Measurements from ENCODE around the gene KIFAP3.
"Not testable (repeated sequence)": the region's sequence is repeated elsewhere in the genome, so short reads cannot be mapped to it uniquely, and the experiment has no call there.

The KIFAP3 gene

DNA sequence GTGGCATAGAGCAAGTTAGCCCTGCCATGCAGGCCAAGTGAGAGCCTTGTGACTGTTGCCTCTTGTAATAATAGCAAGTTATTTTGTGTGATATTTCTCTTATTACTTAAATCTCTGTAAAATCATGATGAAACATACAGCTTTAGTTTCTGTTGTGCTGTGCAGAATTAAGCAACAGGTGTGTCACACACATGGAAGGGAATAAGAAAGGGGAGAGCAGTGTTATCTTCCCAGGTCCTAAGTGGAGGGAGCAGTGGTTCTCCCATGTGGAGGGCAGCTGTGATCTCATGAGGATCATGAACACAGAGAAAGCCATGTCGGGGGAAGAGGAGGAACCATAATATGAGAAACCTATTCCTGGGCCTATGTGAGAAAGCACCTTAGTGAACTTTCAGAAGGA is 155.6 kb downstream of the KIFAP3 start:
- no peak for DNase-seq

DNA sequence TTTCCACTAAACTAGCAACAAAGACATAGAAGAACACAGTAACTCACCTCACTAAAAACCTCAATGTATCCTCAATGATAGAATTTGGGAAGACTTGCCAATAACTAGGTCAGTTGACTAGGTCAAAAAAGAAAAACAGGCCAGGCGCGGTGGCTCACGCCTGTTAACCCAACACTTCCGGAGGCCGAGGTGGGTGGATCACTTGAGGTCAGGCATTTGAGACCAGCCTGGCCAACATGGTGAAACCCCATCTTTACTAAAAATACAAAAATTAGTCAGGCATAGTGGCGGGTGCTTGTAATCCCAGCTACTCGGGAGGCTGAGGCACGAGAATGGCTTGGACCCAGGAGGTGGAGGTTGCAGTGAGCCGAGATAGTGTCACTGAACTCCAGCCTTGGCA is 156.3 kb downstream of the KIFAP3 start:
- not testable (repeated sequence) for DNase-seq

DNA sequence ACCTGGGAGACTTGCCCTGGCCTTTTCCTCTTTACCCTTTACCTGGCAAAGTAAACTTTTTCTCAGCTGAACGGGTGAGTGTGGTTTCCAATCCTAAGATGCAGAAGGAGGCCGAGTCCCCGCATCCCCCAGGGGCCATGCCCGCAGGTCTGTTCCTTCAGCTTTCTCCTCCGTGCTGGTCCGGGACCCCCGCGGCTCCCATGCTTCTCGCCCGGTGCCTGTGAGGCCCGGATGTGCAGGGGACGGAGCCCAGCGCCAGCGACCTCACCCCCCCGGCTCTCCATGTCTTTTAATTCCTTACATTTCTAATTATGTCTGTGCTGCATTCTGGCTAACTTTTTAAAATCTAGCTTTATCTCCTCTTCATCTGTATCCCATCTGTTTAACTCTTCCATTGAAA is 159.3 kb downstream of the KIFAP3 start:
- DNase-seq = no peak

DNA sequence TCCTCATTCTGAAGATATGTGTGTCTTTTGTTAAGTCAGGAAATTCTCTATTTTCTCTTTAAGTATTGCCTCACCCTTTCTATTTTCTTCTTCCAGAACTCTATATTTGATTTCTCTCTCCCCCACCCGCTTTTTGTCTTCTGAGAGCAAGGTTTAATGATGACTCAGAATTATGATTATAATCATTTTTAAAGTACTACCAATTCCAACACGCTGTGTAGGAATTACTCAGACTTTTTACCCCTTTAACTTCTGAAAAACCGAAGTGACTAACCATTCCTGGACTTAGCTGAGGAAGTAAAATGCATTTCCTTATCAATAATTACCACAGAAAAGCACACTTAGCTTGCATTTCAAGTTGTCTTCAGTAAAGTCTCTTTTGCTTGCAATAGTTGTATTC is 160.0 kb downstream of the KIFAP3 start:
- no peak for DNase-seq

DNA sequence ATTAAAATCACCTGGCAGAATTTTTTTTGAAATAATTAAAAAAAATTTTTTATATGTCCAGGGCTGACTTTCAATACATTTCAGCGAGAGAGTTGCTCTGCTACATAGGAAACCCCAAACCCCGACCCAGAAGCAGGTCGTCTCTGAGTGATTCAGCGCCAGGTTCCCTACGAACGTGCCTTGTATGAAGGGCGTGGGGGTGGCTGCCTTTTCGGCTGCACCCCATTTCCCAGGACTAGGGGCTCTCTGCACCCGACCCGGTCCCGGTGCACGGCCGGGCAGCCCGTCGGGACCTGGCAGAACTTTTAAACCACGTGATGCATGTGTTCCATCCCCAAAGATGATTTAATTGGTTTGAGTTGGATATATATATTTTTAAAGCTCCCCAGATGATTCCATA is 165.0 kb downstream of the KIFAP3 start:
- DNase-seq = no peak

DNA sequence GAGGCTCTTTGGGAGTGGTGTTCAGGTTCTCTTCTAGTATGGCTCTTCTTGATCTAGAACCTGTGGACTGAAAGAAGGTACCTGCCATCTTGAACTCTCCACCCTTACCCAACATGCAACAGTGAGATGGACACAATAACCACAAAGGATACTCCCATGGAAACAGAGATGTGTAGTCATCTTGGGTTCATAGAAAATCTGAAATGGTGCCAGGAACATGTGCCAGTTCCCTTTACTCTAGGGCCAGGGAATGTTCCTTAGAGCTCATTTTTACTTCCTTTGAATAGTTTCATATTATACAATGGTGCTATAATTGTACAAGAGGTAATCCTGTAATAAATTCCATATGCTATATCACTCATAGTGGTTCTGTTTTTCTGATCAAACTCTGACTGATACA is 167.6 kb downstream of the KIFAP3 start:
- no peak for DNase-seq

DNA sequence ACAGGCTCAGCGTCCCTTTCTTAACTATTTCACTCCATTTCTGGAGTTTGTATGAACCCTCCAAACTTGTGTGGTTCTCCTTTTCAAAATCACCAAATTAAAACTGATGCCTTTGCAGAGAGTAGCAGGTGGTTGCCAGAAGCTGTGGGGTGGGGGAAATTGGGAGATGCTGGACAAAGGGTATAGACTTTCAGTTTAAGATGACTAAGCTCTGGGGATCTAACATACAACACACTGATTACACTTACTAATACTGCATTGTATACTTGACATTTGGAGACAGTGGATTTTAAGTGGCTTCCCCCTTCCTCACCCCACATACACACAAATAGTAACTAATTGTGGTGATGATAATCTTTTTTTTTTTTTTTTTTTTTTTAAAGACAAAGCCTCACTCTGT is 169.7 kb downstream of the KIFAP3 start:
- DNase-seq = no peak

DNA sequence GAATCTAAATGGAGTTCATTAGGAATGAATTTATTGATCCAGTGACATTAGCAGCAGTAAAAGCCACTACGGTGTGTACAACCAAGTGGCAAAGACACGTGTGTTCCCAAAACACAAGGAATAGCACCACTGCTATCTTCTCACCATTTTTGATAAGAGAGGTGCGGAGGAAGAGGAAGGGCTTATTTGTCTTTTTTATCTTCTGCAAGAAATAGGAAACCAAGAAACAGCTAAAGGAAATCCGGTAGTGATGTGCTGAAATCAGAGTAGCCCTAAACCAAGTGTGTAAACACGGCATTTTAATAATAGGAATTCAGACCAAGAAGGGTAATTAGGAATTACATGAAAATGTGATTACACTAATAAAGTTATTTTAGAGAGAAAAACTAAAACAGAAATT is 171.7 kb downstream of the KIFAP3 start:
- no peak for DNase-seq

DNA sequence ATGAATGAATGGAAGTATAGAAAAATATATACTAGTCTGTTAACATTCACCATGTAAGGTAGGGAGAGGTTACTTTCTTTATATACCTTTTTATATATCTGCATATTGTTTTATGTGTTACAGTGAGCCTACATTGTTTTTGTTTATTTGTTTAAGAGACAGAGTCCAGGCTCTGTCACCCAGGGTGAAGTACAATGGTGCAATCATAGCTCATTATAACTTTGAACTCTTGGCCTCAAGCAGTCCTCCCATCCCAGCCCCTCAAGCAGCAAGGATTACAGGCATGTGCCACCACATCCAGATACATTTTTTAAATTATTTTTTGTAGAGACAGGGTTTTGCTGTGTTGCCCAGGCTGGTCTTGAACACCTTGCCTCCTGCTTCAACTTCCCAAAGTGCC is 173.4 kb downstream of the KIFAP3 start:
- no peak for DNase-seq

DNA sequence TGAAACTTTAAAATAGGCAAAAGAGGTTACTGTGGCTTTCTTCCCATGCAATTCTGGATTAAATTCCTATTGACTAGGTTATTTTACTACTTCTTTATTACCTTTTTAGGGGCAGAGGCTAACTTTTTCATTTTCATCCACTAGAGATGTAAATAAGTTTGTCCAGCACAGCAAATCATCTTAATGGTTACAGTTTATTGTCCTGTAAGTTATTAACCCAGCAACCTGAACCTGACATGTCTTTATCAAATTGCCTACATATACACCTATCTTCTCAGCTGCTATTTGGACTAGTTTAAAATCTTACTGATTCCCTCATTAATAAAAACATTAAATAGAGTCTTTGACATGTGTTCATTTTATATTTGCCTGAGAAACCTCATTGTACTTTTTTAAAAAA is 173.9 kb downstream of the KIFAP3 start:
- no peak for DNase-seq

DNA sequence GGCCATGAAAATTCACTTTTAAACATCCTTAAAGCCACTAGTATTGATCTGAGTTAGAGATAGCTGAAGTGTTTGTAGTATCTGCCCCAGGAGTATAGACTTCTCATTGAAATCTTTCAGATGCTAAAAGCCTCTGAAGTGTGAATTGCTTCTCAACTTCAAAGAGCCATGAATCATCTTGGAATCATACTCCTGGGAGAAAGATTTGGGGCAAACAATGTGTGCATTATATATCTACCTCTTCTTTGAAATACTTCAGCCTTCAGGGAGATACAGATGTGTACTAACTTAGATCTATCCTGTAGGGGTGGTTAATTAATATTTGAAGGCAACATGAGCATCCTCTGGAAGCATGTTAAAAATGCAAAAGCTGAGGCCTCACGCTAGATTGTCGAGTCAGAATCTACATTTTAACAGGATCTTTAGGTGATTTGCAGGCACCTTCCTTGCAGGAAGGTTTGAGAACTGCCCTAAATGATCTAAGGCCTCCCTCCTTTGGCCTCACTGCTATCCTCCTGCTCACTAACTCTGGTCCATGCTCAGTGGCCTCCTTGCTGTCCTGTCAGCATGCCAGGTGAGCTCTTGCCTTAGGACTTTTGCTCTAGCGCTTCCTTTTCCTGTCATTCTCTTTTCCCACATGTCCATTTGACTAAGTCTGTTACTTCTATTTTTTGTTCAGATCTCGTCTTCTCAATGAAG is 174.8 kb downstream of the KIFAP3 start:
- DNase-seq = no peak

DNA sequence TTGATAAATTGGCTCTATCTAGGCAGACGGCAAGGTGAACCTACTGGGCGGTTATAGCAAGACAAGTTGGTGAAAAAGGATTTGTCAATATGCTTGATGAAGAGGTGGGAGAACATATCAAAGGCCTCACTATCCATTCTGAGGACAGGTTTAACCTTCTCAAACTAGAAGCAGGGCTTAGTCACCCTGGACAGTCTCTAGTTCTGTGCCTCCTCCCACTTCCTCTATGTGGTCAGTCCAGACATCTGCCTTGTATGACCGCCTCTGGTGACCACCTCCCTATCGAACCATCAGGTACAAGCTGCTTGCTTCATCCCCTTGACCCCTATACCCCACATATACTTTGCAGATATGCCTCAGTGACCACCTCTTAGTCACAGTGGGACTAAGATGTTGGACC is 178.5 kb downstream of the KIFAP3 start:
- DNase-seq = no peak

DNA sequence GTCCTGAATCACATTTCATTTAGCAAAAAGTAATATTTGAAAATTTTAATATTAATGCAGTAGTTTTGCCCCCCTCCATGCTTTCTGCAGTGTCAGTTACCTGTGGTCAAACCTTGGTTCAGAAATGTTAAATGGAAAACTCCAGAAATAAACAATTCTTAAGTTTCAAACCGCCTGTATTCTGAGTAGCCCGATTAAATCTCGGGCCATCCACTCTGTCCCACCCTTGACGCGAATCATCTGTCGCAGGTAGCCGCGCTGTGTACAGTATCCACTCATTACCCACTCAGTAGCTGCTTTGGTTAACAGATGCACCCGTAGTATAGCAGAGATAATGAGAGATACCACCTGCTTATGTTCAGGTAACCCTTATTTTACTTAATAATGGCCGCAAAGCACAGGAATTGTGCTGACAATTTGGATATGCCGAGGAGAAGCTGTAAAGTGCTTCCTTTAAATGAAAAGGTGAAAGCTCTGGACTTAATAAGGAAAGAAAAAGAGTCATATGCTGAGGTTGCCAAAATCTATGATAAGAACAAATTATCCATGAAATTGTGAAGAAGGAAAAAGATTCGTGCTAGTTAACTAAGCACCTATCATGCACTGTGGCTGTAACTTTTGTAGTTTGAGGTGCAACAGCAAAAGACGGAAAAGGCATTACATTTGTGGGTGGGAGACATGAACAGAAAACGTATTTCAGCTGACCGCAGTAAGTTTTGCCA is 179.9 kb downstream of the KIFAP3 start:
- DNase-seq = no peak

DNA sequence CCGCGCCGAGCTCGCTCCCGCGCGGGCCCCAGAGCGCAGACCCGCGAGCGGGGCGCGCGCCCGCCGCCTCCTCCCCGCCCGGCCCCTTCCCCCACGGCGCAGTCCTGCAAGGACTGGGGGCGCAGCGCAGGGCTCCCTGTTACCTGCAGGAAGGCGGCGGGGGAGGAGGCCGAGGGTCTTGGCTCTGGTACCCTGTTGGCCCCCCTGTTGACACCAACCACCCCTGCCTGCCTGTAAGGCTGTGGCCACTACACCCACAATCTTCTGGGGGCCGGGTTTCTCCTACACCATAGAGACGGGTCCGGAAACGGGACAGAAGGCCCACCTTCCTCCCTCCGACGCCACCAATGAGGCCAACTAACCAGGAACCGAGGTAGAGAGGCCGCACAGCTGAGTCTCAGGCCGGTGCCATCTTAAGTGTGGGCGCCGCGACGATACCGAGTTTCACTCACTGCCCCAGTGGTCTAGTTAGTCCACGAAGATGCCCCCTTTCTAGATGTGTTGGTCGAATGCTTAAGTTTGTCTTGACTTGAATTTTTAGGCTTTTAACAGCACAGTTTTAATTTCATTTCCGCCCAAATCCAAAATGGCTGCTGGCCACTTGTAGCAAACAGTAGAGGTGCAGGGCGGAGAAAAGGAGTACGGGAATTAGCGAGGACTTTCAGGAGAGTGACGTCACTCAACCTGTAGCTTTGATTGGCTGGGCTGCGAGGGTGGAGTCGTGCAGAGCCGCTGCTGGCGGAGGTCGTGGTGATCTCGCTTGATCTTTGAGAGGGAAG is 180.7 kb downstream of the KIFAP3 start, which contains the start of gene SCYL3:
Gene SCYL3 (minus strand): TSS at position 252 of the 779 bp plus-strand sequence. CDS start 5,056 bp downstream, outside the sequence.
- DNase-seq = peak; percentile 99

DNA sequence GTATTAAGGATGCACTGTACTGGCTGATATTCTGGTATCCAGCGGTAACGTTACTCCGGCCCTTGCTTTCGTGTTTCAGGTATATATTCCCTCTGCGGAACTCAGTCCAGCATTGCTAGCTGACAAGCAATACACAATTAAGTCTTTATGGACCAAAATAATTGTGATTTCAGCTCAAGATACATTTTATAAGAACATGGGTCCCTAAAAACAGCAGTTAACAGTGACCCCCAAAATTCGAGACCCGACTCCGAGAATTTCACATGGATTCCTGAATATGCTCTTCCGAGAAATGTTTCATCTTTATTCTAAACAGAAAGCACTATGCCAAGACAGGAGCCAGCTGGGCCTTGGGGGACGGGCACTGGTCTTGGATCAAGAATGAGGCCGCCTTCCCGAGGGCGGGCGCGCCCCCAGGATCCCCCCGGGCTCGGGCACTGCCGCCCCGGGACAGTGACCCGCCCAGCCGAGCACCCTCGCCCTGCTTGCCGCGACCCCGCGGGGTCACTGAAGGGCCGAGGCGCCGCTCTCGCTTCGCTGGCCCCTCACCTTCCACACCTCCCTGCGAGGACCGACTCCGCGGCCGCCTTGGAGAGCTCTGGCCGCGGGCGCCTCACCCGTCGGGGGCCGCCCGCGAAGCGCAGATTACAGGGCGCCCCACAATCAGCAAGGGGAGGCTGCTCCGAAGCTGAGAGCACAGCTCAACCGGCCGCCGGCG is 181.4 kb downstream of the KIFAP3 start:
- no peak for DNase-seq

DNA sequence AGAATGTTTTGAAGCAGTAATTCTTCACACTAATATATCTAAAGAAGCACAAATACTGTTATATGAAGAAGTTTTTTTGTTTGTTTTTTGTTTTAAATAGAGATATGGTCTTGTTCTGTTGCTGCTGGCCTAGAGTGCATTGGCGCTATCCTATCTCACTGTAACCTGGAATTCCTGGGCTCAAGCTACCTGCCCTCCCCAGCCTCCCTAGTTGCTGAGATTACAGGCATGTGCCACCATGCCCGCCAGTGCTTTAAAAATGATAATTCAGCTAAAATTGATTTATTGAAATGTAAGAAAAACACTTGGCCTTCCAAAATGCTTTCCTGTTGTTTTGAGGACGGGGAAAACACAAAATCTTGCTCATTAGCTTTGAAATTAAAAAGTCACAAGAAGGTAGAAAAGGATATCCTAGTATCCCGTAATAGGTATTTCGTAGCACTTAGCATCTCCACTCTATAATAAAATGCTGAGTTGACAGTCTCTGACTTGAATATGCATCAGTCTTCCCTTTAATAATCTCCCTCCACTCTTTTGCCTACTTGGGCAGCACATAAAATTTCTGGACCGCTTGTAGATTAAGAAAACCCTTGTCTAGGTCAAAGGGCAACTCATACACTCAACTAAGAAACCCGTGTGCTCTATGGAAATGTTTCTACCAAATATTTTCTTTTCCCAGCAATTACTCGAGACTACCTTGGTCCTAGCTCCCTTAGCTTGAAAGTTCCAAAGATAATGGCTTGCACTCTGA is 182.1 kb downstream of the KIFAP3 start:
- no peak for DNase-seq

DNA sequence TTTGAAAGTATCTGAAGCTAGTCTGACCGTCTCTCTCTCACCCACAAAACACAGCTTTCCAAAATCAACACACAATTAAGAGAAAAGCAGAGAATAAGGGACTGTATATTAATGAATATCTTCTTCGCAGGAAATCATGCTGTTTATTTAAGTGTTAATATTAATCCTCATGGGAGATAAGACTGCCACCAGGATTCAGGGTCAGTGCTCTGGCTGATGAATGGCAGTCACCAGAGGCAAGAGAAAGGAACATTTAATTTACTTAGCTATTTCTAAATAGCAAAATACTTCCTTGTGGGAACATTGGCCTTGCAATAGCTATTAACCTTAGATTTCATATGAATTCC is 183.0 kb downstream of the KIFAP3 start:
- DNase-seq = no peak

DNA sequence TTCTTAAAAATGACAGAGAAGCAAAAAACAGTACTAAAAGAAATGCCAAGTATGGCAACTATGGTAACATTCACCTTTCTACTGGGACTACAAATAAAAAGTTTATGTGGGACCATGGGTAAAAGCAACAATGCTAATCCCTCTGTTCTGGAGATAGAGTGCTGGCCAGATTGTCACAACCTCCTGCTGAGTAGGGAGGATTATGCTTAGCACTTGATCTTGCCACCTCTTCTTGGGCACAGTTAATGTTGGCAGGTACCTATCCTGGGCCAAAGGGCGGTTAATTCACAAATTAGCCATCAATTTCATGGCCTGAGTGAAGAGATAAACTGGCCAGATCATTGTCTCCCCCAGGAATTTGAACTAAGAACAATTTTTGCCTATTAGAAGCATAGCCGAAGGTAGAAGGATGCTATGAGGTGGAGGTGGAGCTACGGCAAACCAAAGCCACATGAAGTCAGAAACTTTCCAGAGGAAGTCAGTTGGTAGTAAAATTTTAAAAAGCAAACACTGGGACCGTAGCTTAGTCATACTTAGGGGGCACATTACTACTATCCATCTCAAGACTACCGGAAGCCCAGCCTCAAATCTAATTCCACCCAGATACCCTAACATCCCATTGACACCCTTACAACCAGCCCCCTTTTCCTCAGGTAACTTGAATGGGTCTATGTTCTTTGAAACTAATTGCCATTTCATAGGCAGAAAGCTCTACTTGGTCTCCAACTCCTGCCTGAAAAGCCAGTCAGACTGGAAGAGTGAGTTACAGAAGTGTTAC is 183.5 kb downstream of the KIFAP3 start:
- DNase-seq = peak; percentile 38

DNA sequence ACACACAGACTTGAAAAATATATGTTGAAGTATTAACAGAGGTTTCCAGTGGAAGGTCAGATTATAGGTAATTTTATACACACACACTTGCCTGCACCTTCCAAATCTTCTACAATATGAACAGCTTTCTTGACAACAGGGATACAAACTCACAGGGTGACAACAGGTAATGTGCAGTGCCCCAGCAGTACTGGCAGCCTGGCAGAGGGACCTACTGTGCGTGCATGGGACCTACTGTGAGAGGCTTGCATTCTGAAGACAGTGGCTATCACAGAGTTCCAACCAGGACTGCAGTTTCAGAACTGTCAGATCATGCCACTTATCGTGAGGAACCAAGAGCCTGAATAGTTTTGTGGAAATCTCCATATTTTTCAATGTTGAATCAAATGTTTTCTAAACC is 184.6 kb downstream of the KIFAP3 start:
- no peak for DNase-seq

DNA sequence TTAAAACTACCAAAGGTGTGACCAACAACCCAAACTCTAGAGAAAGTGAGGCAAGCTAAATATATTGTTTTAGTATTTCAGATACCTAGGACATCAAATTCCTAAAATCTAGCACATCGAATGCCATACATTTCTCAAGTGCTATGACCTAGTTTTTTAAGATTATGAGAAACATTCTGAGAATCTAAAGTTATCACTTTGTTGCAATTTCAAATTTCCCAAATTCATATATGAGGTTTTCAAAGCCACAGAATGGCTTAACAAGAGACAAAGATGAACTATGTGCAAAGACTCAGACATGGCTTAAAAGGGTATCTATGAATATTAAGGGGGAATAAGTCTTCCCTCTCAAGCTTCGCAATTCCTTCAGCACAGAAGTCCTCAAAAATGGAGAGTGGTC is 187.6 kb downstream of the KIFAP3 start:
- DNase-seq = no peak

DNA sequence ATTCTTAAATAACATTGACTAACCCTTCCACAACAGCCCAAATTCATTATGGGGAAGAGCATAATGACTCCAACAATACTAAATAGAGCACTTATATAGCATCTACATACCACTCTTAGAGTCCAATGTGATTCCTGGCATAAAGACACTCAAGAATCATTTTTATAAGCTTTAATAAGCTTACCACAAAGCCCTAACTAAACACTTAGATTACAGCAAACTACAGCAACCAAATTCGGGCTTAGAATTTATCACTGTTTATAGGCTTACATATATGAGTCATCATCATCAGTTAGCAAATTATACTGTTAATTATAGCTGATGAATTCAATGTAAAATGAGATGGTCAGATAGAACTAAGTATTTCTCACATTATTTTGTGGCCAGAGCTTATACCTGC is 188.1 kb downstream of the KIFAP3 start:
- DNase-seq = no peak

DNA sequence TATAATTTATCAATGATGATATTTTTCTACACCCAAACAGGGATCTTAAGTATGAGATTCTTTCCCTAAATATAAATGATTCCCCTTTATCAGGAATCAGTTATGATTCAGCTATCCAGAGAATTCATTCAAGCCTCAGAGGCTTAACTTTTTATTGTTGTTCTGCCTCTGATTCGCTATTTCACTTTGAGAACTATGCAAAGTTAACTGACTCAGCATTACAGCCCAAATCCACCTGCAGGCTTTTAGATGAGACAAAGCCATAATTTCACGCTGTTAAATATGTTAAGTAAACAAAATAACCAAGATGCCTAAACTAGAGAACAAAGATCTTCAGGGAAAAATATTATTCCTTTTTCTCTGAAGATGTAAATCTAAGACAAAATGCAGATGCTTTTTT is 189.3 kb downstream of the KIFAP3 start:
- no peak for DNase-seq

All from eye (tissue), 1 donor.